HG03196 (cell line): ENCODE data around the gene HMGN4.
"Not testable (repeated sequence)": the region's sequence is repeated elsewhere in the genome, so short reads cannot be mapped to it uniquely, and the experiment has no call there.

Experiments used
- ATAC-seq: cut with Tn5 transposase; IDR thresholded peaks from one replicate; pipeline ENCODE4 v1.9.1; 2021; ENCODE audit not compliant: unreplicated experiment

Gene HMGN4

DNA sequence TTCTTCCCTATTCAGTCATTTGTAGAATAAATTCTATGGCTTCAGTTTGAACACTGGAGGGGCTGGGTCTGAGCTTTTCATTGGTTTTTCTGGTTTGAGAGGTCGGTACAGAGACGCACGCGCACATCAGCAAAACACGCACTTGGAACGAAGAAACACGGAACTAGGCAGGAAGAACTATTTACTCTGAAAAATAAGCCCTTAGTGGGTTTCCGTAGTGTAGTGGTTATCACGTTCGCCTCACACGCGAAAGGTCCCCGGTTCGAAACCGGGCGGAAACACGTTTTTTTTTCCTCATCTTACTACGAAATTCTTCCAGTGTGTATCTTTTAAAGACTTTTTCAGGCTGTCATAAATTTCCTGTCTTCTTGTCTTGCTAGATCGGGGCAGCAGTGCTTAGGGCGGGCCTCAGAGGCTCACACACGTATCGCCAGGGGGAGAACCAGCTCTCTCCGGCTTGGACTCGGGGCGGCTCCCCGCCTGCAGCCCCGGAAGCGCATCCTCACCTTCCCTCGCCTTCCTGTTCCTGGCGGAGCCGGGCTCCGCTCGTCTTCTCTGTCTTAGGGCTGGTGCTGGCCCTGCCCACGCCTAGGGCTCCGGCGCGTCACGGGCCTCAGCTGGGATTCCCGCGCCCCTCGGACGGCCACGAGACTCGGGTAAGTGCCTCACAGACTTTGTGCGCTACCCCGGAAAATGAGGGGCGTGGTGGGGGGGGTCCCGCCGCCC lies at the start of gene HMGN4:
Gene HMGN4, plus strand, starts transcription at position 521 of the 726 bp plus-strand sequence. CDS start 6,841 bp downstream, outside the sequence.
- ATAC-seq = peak; percentile 53

- no peak for ATAC-seq
Observed at GRCh38 chr6:26489996-26490964, 47.9 kb upstream of the HMGN4 start.

GRCh38 chr6:26491604-26492003 lies 46.6 kb upstream of the HMGN4 start:
- no peak for ATAC-seq

- ATAC-seq = no peak
Observed at GRCh38 chr6:26493258-26493657, 44.9 kb upstream of the HMGN4 start.

- ATAC-seq = no peak
Observed at GRCh38 chr6:26494117-26494516, 44.0 kb upstream of the HMGN4 start.

- no peak for ATAC-seq
Observed at GRCh38 chr6:26495281-26495680, 42.9 kb upstream of the HMGN4 start.

GRCh38 chr6:26497610-26498009 lies 40.6 kb upstream of the HMGN4 start:
- ATAC-seq = no peak

GRCh38 chr6:26500102-26500501 lies 38.1 kb upstream of the HMGN4 start, which contains the start of gene BTN1A1:
TSS of gene BTN1A1 (plus strand) at chr6:26500303. CDS start at chr6:26501287, 984 bp downstream.
- no peak for ATAC-seq

GRCh38 chr6:26501482-26501986 lies 36.6 kb upstream of the HMGN4 start:
- no peak for ATAC-seq

DNA sequence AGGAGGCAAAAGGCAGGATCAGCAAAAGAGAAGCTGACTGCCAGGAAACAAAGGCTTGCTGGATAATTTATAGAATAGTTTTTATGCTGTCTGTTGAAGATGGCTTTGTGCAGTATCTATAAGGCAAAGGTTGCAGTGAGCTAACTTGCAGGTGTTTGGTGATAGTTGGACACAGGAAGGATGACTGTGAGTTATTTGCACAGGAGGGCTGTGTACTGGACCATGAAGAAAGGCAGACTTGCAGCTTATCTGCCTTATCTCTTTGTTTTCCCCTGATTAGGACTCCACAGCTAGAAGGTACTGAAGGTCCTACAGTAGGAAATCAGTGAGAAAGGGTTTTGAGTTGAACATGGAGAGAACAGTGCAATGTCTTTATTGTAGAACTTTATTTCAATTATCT lies 36.0 kb upstream of the HMGN4 start:
- ATAC-seq = peak; percentile 53

GRCh38 chr6:26502626-26503025 lies 35.5 kb upstream of the HMGN4 start:
- no peak for ATAC-seq

GRCh38 chr6:26507658-26508057 lies 30.5 kb upstream of the HMGN4 start:
- ATAC-seq = no peak

DNA sequence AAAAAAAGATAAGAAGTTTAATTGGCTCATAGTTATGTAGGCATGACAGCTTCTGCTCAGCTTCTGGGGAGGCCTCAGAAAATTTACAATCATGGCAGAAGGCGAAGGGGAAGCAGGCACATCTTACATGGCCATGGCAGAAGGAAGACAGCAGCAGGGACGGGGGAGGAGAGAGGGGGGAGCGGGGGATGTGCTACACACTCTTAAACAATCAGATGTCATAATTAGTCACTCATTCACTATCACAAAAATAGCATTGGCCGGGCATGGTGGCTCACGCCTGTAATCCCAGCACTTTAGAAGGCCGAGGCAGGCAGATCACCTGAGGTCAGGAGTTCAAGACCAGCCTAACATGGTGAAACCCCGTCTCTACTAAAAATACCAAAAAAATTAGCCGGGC lies 27.1 kb upstream of the HMGN4 start:
- not testable (repeated sequence) for ATAC-seq

GRCh38 chr6:26514984-26515383 lies 23.2 kb upstream of the HMGN4 start:
- no peak for ATAC-seq

- ATAC-seq = no peak
Observed at GRCh38 chr6:26516481-26517427, 21.4 kb upstream of the HMGN4 start.

- no peak for ATAC-seq
Observed at GRCh38 chr6:26519359-26519758, 18.8 kb upstream of the HMGN4 start.

DNA sequence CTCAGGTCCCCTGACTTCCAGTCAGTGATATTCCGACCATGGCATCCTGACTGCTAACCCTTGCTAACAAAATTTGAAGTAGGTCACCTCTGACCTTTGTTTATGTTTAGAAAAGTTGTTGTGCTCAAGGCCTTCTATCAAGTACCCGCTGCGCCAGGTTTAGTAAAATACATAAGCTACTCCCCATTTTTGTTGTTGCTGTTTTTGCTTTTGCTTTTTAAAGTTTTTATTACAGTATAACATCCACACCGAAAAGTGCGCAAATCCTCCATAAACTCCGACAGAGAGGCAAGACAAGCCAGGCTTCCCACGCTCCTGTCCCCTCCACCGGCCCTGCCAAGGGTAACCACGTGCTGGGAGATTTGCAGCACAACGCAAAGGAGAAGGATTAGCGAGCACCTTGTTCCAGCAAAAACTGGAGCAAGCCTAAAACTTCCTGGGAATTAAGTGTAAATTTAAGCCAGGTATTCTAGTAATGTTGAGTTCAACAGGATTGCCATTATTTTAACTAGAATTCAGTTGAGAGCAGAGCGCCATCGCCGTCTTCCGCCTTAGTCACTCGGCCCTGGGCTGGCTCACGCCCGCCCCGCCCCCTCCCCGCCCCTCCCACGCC lies 17.8 kb upstream of the HMGN4 start:
- ATAC-seq = peak; percentile 34

GRCh38 chr6:26520850-26521599 lies 17.1 kb upstream of the HMGN4 start:
- peak; percentile 52 for ATAC-seq
